ENCODE results near the gene GRIK3.

GRIK3 gene

DNA sequence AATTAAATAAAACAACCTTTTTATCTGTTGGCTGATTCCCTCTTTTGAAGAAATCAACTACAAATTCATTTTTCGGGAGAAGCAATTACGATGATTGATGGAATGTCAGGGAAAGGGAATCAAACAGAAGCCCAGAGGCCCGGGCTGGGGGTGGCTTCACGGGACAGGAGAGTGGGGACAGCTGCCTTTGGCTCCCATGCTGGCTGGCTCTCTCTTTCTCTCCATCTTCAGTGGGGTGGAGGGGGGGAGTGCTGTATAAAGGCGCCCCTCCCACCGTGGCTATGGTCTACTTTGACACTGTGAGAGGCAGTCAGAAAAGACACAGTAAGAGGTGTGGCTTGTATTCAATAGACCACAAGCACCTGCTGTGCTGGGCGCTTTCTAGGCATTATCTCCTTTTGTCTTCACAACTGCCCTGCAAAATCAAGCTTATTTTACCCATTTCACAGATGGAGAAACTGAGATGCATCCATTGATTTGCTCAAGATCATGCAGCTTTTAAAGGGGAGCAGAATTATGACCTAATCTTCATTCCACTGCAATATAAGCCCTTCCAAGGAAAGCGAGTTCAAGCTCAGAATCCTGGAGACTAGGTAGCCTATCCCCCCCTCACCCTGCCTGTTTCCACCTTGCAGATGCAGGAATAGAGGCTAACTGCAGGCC, 92.9 kb downstream of the GRIK3 start:
- ChIA-PET CTCF (no interaction called here), POLR2A (ENCODE audit: low non-redundant PET) (no interaction called here)
- no peak for DNase-seq (ENCODE audit: low spot score)
- H3K27ac ChIP-seq: no peak overlapping the region
- TF ChIP-seq, protein P1, sequence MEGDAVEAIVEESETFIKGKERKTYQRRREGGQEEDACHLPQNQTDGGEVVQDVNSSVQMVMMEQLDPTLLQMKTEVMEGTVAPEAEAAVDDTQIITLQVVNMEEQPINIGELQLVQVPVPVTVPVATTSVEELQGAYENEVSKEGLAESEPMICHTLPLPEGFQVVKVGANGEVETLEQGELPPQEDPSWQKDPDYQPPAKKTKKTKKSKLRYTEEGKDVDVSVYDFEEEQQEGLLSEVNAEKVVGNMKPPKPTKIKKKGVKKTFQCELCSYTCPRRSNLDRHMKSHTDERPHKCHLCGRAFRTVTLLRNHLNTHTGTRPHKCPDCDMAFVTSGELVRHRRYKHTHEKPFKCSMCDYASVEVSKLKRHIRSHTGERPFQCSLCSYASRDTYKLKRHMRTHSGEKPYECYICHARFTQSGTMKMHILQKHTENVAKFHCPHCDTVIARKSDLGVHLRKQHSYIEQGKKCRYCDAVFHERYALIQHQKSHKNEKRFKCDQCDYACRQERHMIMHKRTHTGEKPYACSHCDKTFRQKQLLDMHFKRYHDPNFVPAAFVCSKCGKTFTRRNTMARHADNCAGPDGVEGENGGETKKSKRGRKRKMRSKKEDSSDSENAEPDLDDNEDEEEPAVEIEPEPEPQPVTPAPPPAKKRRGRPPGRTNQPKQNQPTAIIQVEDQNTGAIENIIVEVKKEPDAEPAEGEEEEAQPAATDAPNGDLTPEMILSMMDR (conservative IDR thresholded peaks at IDR 0.05; ENCODE audit: low read depth): no peak

DNA sequence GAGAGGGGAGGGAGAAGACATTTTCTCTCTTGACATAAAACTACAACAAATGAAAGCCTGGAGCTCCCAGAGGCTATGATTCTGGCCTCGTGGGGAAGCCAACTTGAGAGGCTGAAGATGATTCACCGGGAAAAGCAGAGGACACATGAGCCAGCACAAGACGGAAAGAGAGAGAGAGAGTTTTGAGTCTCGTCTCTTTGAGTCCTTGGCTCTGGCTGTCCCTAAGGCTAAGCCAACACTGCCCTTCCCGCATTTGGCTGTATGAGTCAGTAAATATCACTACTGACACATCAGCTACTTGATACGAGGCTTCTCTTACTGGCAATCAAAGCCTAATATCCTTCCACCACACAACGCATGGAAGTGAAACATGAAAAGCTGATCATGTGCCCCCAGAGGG, 95.5 kb downstream of the GRIK3 start:
- no peak overlapping the region for H3K27ac ChIP-seq

DNA sequence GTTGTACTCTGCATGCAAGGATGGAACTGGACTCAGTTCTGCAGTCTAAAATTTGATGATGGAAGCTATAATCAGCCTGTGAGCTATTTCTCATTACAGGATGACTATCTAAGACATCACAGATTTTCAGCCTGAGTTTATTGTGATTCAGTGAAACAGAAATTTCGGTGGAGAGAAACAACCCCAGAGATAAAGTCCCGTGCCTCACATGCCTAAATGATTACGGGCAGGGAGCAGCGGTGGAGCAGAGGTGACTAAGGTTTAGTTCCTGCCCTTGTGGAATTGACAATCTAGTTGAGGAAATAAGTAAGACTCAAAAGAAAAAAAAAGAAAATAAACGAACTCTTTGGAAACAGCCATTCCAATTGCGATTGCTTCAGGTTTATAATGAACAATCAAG, 96.9 kb downstream of the GRIK3 start:
- no peak overlapping the region for H3K27ac ChIP-seq
- CTCF ChIA-PET: interaction anchor here (0.7 kb wide), 1 partner anchor 17 kb away, joined by 3 read pairs; no protein-coding TSS in a partner anchor
- TF ChIP-seq, protein P1 (conservative IDR thresholded peaks at IDR 0.05; ENCODE audit: low read depth): no peak
- no peak for DNase-seq (ENCODE audit: low spot score)
- POLR2A ChIA-PET (ENCODE audit: low non-redundant PET): no interaction called here

More for the DNA sequence above, 95.5 kb downstream of the GRIK3 start:
- CTCF ChIA-PET: no interaction called here
- no peak for DNase-seq (ENCODE audit: low spot score)
- TF ChIP-seq, protein P1 (conservative IDR thresholded peaks at IDR 0.05; ENCODE audit: low read depth): no peak
- POLR2A ChIA-PET (ENCODE audit: low non-redundant PET): no interaction called here

DNA sequence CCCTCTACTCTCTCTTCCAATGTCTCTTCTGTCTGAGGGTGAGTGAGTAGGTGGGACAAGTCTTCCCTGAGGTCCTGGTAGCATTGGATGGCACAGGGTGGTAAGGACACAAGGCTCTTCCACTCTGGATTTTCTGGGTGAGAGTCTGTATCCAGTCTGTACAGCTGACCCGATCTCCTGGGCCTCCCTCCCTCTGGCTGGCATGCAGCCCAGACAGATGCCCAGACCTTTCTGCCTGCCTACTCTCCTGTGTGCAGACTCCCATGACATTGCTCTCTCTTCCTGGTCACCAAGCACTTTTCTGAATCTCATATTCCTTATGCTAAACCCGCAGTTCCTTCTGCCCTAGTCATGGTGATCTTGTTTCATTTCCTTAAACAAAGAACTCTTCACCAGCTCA, 100.3 kb downstream of the GRIK3 start:
- ChIA-PET POLR2A (ENCODE audit: low non-redundant PET) (no interaction called here), CTCF (no interaction called here)
- TF ChIP-seq, protein P1 (conservative IDR thresholded peaks at IDR 0.05; ENCODE audit: low read depth): no peak
- no peak for DNase-seq (ENCODE audit: low spot score)
- no peak overlapping the region for H3K27ac ChIP-seq

DNA sequence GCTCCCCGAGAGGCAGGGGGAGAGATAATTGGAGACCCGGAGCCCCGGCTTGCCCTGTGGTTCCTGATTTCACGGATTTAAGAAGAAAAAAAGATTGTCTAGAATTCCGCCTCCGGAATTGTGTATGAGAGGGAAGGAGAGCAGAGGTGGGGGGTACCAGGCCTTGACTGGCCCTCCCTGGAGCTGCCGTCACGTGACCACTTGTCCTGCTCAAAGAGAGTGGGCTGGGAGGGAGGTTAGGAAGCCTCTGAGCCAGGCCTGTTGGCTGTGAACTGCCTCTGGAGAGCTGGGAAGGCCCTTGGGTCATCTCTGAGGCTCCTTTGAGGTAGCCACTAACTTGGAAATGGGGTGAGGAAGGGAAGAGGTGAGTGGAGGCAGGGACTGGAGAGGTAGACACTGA, 106.5 kb downstream of the GRIK3 start:
- TF ChIP-seq, protein P1 (conservative IDR thresholded peaks at IDR 0.05; ENCODE audit: low read depth): no peak
- CTCF ChIA-PET: interaction anchor here (0.7 kb wide), 1 partner anchor 1471 kb away, joined by 4 read pairs; no protein-coding TSS in a partner anchor
- POLR2A ChIA-PET (ENCODE audit: low non-redundant PET): no interaction called here

DNA sequence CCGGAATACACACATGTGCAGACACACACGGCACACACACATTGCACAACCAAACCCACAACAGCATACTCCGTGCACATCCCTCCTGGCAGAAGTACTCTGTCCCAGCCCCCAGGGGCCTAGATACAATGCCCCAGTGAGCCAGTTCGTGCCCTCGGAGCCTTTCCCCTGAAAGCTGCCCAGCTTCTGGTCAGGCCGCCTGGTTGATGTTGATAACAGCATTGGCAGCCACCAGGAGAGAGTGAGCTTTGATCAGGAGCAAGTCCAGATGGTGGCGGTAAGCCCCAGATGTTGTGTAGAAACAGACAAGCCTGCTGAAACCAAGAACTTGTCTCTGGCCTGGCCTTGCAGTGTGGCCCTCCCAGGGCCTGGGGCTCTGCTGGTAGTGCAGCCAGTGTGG, 109.1 kb downstream of the GRIK3 start:
- no peak for DNase-seq (ENCODE audit: low spot score)
- ChIA-PET POLR2A (ENCODE audit: low non-redundant PET) (no interaction called here), CTCF (no interaction called here)
- H3K27ac ChIP-seq: no peak overlapping the region
- TF ChIP-seq, protein P1 (conservative IDR thresholded peaks at IDR 0.05; ENCODE audit: low read depth): no peak

More for the DNA sequence above, 106.5 kb downstream of the GRIK3 start:
- DNase-seq (ENCODE audit: low spot score): no peak
- no peak overlapping the region for H3K27ac ChIP-seq
